ENCODE data around the gene HES3.

Gene HES3, protein sequence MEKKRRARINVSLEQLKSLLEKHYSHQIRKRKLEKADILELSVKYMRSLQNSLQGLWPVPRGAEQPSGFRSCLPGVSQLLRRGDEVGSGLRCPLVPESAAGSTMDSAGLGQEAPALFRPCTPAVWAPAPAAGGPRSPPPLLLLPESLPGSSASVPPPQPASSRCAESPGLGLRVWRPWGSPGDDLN

DNA sequence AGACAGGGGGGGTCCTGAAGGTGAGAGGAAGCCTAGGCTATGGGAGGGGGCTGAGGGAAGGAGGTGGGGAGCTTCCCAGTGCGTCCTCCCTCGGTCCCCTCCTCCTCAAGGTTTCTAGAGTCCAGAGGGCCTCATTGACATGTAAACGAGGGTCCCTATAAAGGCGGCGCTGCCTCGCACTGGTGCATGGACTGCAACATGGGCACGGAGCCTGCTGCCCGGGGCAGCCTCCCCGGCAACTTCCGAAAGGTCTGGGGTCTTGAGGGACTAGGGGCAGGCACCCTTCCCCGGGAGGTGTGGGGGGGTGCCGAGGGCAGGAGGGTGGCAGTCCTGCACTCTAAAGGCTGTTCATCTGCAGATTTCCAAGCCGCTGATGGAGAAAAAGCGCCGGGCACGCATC, at the start of gene HES3:
Gene HES3 (plus strand): TSS at position 187 of the 400 bp plus-strand sequence. CDS start 187 bp downstream, at position 374.
- no peak for DNase-seq (ENCODE audit: low read depth in 2 of 2)

DNA sequence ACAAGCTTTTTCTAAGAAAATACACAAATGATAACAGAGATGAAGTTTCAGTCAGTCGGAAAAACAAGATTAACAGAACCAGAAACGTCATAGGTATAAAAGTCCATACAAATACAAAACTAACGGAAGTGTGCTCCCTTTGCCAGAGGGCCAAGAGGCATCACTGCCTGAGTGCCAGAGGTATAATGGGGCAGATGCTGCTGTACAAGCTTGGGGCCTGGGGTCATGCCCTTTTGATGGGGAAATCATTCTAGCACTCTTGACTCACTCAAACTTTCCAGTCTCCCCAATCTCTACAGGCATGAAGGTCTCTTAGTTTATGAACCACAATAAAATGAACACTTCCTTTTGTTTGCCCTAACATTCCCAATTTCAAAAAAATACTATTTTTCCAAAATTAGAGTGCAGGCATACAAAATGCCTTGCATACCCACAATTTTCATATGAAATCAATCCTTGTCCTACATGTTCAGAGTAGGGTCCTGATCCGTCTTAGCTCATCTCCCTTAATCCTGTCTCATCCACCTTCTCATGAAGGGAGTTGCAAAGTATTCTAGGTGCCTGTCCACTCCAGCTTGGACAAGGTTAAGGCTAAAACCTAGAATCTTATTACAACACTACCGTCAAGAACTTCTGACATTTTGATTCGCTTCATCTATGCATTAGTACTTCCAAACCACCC, 46.1 kb upstream of the HES3 start:
- DNase-seq (ENCODE audit: low read depth in 2 of 2) = no peak

DNA sequence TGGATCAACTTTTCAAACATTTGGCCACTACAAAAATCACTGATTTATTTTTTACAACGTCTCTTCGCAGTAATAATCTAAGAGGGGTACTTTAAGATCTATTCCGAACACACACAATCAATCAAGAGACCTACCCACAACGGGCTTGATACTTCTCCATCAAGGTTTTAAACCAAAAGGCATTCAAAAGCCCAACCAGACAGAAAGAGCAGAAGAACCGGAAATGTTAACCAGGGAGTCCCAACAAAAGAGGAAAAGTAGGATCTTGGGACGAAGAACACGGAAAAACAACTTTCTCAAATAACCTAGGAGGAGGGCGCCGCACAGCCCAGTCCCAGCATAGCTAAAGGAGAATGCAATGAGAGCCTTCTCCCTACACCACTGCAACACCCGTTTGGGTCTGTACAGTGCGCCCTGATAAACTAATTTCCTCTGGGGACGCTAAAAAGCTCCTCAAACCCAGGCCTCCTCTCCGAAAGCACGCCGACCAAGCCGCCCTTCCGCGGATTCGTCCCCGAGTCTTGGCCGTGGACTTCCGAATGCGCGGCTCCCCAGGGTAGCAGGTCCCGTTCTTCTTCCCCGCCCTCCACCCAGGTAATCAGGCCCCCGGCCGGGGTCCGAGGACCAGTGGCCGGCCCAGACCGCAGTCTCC, 45.2 kb upstream of the HES3 start:
- no peak for DNase-seq (ENCODE audit: low read depth in 2 of 2)

DNA sequence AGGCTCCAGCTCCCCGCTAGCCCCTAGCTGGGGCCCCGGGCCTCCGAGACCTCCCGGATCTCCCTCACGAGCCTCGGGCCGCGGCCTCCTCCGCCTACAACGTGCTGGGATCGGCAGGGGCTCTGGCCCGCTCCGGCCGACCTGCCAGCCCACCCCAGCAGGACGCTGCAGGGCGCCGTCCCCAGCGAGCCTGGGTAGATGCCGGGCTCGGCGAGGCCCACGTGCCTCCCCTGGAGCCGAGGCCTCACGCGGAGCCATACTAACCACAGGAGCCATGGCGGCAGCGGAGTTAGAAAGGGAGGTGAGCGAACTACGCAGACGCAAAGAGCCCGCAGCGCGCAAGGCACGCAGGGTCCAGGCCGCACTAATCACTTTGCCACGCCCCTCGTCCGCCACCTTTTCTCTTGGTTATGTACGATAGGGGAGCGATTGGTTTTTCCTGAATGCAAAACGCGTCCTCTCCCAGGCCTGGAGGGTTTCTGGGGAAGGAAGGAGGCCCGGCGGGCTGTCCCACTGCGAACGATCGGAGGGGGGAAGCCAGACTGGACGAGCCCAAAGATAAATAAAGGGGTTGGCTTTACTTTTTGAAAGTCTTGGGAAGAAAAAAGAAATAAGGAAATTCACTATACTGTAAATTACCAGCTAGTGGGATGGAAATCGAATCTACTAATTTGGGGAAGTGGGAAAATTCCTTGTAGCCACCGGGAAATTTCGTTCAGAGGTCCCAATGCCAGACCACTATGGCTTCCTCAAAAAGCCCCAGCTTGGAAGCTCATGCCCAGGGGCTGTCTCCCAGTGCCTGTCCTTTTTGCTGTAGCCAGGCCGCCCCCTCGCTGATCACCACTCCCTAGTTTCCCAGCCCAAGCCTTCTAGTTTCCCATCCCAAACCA, 44.4 kb upstream of the HES3 start, which contains the start of gene RPL22:
Gene RPL22 (minus strand): TSS at position 298 of the 890 bp plus-strand sequence. CDS start 22 bp downstream, at position 276.
- DNase-seq (ENCODE audit: low read depth in 2 of 2) = peak; percentile 96 to 97

DNA sequence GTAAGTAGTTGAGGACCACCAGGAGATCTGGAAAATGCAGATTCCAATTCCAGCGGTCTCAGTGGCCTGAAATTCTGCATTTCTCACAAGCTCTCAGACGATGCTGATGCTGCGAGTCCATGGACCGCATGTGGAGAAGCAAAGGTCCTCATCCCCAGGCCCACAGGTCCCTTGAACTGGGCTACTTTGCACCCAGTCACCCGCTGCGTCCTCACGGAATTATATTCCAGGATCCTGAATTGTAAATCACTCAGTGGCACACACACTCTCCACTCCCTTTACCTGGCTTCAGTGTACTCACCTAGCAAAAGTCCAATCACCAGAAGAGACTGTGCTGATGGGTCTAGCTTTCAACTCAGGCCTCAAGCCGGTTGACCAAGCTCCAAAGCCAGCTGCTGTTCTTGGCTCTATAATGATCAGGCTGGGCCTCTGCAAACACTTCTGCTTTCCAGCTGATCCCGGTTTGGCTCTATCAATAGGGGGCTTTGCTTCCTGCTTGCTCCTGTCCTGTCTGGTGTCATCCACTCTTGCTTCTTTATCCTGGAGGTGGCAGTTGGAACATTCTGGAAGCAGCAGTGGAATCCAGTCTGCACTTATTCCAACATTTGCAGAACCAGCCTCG, 43.7 kb upstream of the HES3 start:
- no peak for DNase-seq (ENCODE audit: low read depth in 2 of 2)

DNA sequence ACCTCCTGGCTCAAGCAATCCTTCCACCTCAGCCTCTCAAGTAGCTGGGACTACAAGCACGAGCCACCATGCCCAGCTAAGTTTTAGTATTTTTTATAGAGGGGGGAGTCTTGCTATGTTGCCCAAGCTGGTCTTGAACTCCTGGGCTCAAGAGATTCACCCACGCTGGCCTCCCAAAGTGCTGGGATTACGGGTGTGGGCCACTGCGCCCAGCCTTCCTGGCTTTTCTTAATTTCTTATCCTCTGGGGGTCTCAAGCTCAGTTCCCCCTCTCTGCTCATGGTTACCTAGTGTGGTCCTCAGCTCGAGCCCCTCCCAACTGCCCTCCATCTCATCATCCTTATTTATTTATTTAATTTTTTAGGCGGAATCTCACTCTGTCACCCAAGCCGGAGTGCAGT, 41.7 kb upstream of the HES3 start:
- DNase-seq (ENCODE audit: low read depth in 2 of 2) = no peak

DNA sequence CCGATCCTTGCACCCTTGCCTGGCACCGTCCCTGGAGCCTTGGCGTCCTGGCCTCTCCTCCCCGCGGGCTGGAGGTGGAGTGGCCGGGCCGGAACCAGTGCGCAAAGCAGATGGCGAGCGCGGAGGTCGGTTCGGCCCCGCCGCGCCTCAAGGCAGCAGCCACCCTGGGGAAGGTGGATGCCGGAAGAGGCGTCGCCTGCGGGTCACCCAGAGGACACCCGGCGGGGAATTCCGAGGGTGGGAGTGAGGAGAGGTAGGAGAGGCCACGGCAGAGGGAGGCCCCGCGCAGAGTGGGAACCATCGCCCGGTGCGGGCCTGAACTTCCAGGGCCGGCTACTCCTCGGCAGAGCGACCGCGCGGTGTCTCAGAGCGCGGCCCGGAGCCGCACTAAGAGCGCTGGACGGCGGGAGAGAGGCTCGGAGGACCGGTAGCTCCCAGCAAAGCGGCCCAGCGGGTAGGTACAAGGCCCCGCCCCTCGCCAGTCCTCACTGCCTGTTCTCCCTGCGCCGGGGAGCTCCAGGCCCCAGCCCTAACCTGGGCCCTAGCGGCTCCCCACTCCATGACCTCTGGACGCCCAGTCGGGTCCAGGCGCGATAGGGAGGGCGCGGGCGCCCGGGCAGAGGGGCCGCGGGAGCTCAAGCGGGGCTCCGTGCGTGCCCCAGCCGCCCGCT, 38.0 kb upstream of the HES3 start, which contains the start of gene RNF207:
Gene RNF207 (plus strand): TSS at position 271 of the 671 bp plus-strand sequence. CDS start 417 bp downstream, outside the sequence.
- peak; percentile 52 to 64 for DNase-seq (ENCODE audit: low read depth in 2 of 2)

DNA sequence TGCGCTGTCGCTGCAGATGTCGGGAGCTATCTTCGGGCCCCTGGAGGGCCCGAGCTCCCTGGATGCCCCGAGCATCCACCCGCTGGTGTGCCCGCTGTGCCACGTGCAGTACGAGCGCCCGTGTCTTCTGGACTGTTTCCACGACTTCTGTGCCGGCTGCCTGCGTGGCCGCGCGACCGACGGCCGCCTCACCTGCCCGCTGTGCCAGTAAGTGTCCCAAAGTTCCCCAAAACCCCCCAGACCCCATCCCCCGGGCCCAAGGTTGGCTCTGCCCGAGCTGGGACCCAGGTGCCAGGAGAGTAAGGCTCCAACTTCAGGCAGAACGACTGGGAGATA, 37.5 kb upstream of the HES3 start:
- no peak for DNase-seq (ENCODE audit: low read depth in 2 of 2)

DNA sequence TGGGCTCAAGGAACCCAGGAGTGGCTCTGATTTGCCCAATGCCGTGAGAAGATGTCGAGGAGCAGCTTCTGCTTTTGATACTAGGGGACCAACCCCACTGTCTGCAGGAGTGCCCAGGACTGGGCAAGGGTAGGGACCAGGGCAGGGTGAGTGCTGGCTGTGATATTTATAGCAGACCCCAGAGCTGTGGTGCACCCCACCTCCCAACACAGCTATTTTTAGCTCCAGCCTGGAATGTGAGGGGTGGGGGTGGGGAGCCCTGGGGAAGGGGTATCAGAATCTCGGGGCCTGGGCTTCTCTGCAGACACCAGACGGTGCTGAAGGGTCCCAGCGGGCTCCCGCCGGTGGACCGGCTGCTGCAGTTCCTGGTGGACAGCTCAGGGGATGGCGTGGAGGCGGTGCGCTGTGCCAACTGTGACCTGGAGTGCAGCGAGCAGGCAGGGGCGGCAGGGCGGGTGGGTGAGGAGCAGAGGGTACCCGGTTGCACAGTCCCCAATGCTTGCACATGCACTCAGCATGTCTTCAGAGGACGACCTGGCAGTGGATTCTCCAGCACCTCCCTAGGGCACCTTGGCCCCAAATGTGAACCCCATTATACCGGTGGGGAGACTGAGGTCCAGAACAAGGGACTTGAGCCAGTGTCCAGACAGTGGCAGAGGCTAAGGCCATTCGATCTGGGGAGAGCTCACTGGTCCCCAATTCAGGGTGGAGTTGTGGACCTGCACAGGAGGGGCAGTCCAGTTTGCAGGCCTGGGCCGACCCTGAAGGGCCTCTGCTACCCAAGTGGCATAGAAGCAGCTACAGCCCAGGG, 36.7 kb upstream of the HES3 start:
- DNase-seq (ENCODE audit: low read depth in 2 of 2) = no peak

DNA sequence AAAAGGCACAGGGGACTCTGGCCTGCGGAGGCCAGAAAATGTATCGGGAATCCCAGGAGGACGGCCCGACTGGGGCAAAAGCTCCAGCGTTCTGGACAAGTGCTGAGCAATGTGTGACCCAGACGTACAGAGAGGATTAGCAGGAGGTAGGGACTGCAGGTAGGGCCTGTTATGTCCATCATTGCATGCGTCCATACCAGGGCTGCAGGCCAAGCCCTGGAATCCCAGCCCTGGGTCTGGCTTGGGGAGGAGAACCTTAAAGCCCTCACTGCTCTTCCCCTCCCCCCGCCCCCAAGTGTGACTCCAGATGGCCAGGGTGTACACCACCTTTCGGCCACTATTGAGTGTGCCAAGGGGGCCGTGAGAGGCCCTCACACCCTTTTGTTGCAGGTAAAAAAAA, 36.1 kb upstream of the HES3 start:
- no peak for DNase-seq (ENCODE audit: low read depth in 2 of 2)

DNA sequence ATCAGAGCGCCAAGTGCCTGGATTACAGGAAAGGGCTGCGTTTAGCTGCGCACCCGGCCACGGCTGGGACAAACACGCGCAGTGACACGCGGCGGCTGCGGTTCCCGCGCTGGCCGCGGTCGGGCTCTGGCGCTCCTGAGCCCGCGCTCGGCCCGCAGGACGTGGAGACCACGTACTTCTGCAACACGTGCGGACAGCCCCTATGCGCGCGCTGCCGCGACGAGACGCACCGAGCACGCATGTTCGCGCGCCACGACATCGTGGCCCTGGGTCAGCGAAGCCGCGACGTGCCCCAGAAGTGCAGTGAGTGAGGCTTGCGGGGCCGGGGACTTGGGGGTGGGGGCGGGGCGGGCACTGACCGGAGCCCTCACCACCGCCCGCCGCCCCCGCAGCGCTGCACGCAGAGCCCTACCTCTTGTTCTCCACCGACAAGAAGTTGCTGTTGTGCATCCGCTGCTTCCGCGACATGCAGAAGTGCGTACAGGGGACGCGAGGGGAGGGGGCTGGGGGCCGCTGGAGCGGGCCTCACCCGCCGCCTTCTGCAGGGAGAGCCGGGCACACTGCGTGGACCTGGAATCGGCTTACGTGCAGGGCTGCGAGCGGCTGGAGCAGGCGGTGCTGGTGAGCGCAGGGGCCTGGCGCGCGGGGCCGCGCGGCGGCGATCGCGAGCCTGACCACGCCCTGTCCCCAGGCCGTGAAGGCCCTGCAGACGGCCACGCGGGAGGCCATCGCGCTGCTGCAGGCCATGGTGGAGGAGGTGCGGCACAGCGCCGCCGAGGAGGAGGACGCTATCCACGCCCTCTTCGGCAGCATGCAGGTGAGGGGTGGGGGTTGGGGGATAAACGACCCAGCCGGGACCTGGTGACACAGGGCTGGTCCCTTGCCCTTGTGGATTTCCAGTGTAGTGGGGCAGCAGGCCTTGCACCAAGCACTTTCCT, 35.0 kb upstream of the HES3 start:
- no peak for DNase-seq (ENCODE audit: low read depth in 2 of 2)

DNA sequence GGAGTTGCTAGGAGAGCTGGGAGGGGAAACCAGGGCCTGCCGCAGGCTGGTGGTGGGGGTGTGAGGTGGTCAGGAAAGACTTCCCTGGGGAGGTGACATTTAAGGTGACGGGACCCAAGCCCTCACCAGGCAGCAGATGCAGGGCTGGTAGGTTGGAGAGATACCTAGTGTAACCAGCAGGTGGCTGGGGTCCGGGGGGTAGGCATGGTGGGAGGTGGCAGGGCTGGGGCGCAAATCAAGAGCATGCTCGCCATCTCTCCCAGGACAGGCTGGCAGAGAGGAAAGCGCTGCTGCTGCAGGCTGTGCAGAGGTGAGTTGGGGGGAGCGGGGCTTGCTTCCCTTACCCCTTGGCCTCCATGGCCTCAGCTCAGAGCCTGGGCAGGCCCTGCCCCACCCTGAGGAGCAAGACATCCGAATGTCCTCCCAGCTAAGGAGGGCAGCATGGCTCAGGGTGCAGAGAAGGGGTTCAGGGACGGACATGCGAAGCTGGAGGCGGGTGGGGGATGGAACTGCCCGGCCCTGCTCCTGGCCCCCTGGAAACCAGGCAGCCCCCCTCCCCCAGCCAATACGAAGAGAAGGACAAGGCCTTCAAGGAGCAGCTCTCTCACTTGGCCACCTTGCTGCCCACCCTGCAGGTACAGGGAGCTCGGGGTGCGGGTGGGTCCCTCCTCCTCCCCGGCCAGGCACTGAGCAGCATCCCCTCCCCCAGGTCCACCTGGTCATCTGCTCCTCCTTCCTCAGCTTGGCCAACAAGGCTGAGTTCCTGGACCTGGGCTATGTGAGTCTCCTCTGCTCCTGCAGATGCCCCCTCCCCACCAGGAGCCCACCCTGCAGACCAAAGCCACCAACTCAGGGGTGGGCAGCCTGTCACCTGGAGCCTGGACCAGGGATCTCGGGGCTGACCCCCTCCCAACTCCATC, 34.1 kb upstream of the HES3 start:
- DNase-seq (ENCODE audit: low read depth in 2 of 2) = no peak

DNA sequence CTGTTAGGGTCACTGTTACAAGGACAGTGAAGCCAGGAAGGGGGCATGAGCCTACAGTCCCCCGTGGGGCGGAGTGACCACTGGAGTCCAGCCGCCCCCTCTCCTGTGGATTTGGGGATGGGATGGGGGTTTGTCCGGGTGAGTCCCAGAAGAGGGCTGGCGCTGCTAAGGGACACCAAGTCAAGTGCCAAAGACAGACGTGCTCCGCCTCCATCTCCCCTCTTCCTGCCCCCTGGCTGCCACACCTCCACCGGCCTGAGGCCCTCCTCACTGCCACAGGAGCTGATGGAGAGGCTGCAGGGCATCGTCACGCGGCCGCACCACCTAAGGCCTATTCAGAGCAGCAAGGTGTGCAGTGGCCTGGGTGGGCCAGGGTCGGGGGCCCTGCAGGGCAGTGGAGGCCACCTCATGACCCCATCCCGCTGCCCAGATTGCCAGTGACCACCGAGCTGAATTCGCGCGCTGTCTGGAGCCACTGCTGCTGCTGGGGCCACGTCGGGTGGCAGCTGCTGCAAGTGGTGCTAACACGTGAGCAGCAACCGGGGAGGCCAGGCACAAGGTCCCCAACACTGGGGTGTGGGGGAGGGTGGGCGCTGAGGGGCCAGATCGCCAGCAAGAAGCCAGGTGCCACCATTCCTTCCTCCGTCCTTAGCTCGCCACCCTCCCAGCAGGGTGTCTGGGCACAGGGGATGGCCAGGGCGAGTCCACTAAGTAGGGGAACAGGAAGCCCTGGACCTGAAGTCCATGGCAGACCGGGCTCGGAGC, 33.2 kb upstream of the HES3 start:
- no peak for DNase-seq (ENCODE audit: low read depth in 2 of 2)

DNA sequence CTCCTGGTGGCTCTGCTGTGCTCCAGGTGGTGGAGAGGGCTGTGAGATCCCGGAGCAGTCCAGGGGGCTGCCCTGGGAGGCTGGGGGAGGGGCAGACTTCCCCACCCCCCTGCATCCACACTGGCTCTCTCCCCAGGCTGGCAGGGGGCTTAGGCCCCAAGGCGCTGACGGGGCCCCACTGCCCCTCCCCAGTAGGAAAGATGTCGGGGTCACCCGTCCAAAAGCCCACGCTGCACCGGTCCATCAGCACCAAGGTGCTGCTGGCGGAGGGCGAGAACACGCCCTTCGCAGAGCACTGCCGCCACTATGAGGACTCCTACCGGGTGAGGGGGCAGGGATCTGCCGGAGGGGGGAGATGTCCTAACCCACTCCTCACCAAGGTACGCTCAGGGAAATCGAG, 32.2 kb upstream of the HES3 start:
- DNase-seq (ENCODE audit: low read depth in 2 of 2) = no peak

DNA sequence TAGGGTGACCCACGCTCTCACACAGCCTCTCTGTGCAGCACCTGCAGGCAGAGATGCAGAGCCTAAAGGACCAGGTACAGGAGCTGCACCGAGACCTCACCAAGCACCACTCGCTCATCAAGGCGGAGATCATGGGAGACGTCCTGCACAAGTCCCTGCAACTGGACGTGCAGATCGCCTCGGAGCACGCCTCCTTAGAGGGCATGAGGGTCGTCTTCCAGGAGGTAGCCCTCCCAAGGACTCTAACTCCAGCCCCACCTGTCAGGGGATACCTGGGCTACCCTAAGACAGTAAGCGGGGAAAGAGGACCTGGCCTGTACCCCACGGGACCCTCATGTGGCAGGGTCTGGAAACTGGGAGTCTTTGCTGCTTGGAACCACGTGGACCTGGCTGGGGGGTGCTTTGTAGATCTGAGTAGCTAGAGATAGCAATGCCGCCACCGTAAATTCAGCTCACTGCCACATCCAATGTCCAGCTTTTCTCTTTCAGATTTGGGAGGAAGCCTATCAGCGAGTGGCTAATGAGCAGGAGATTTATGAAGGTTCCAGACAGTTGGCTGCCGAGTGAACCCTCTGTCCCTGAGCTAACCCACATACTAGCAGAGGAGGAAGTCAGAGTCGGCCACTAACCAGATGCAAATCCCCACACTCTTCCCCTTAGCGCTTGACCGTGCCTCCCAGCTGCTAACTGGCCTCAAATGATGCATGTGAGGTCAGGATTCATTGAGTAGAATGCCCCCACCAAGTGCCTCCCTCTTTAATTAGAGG, 31.6 kb upstream of the HES3 start:
- DNase-seq (ENCODE audit: low read depth in 2 of 2) = no peak

DNA sequence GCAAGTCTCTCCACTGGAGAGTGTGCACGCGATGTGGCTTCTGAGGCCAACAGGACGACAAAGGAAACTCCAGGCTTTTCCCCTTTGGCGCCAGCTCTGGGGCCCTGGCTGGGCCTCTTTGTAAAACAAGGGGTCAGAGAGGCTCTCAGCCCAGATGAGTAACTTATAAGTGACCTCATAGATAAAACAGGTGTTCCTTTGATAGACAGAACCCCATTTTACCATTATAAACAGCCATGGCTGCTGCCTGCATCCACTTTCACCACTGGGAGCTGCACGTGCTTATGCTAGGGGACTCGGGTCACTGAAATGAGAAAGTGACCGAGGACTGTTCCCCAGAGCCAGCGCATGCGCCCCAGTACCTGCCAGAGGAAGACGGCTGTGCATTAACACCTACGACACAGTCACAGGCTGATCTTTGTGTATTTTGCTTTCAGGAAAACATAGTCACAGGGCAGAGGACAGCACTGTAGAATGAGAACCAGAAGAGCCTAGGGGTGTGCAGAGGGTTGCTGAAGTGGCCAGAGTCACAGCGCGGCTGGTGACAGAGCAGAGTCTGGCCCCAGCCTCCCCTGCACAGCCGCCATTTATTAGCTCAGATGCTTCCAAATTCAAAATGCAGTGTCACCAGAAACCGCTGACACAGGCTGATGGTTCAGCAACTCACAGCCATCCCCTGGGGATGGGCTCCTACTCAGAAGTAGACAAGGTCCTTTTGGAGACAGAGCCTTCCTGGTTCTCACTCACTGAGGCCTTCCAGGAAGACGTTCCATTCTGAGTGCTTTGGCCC, 25.4 kb upstream of the HES3 start:
- no peak for DNase-seq (ENCODE audit: low read depth in 2 of 2)
